A549 (cell line): Measurements from ENCODE around the gene SLC26A8. TPM values are rescaled to one million over a fixed set of nuclear protein-coding genes. Genes with fewer than 3 reads are reported as not detected.

Source experiments
- ATAC-seq, 2 experiments: fragments of 200-7000 bp in 1 of 2; fragments of >200 bp in 1 of 2; cut with Nextera tagmentation in 1 of 2; cut with Tn5 transposase in 1 of 2; 3 replicates each; pipeline versions ENCODE4 v1.8.0 to v1.9.1; 2018 to 2020; ENCODE audit warnings: mild to moderate bottlenecking in 1 of 2, moderate library complexity in 1 of 2
- CTCF ChIA-PET: fragments of 300-600 bp; sonication (Branson Sonifier 250); formaldehyde crosslinking; extraction: SDS; loops from one replicate; lab custom pipeline; 2021; ENCODE audit warnings: antibody characterized with exemption, inconsistent platforms; lab: Yijun Ruan, JAX
- POLR2A ChIA-PET: fragments of 350-600 bp; formaldehyde crosslinking; extraction: SDS; loops from one replicate; lab custom pipeline; 2021; ENCODE audit warnings: antibody characterized with exemption, inconsistent platforms; lab: Yijun Ruan, JAX
- DNase-seq, 2 experiments: peaks; one replicate each; pipeline versions ENCODE4 v3.0.0 to v3.0.0-alpha.2; 2011 to 2016; ENCODE audit warnings: low read depth in 1 of 2, low spot score in 1 of 2
- FAIRE-seq: peaks from 2 replicates; lab custom pipeline; 2011; peaks lifted over from hg19 to GRCh38; lab: Jason Lieb, UNC
- H3K27ac ChIP-seq, 2 experiments: fragments of >200 bp; sonication (Bioruptor Twin); formaldehyde crosslinking; 3 replicates each; pipeline ENCODE4 v1.5.1; 2016 to 2017
- H3K4me1 ChIP-seq: fragments of >200 bp; sonication (Bioruptor Twin); formaldehyde crosslinking; 3 replicates; pipeline ENCODE4 v1.6.1; 2016
- H3K4me2 ChIP-seq: fragments of >200 bp; sonication (Bioruptor Twin); formaldehyde crosslinking; 3 replicates; pipeline ENCODE4 v1.6.1; 2016
- H3K4me3 ChIP-seq: fragments of >200 bp; sonication (Bioruptor Twin); formaldehyde crosslinking; 3 replicates; pipeline ENCODE4 v1.5.1; 2016
- H3K9me3 ChIP-seq: fragments of >200 bp; sonication (Bioruptor Twin); formaldehyde crosslinking; 3 replicates; pipeline ENCODE4 v1.6.1; 2016
- ATOH8 ChIP-seq: fragments of 250-450 bp; sonication (Bioruptor Pico); IDR thresholded peaks from 2 replicates; pipeline ENCODE4 v1.5.0; 2020; ENCODE audit warnings: low read depth, mild to moderate bottlenecking, moderate library complexity
- CBX2 ChIP-seq: fragments of 200-600 bp; sonication (generic); IDR thresholded peaks from 2 replicates; pipeline ENCODE4 v1.6.1; 2016; ENCODE audit warnings: low read depth, mild to moderate bottlenecking, borderline replicate concordance
- CHD2 ChIP-seq: fragments of 150-350 bp; IDR thresholded peaks from 2 replicates; pipeline ENCODE4 v1.6.1; 2014; ENCODE audit warnings: low read length; ENCODE audit not compliant: partially characterized antibody
- CHD4 ChIP-seq: fragments of 200-600 bp; sonication (generic); IDR thresholded peaks from 2 replicates; pipeline ENCODE4 v1.6.1; 2016; ENCODE audit warnings: antibody characterized with exemption, mild to moderate bottlenecking, borderline replicate concordance
- CTCF ChIP-seq: fragments of >200 bp; sonication (Bioruptor Twin); formaldehyde crosslinking; IDR thresholded peaks from 3 replicates; pipeline ENCODE4 v1.5.1; 2016
- HOXB13 ChIP-seq: fragments of 250-450 bp; sonication (Bioruptor Pico); IDR thresholded peaks from 2 replicates; pipeline ENCODE4 v1.5.0; 2020; ENCODE audit warnings: low read depth, mild to moderate bottlenecking, moderate library complexity
- HOXB5 ChIP-seq: fragments of 250-450 bp; sonication (Bioruptor Pico); IDR thresholded peaks from 2 replicates; pipeline ENCODE4 v1.5.0; 2020; ENCODE audit warnings: mild to moderate bottlenecking, moderate library complexity
- KDM1A ChIP-seq: fragments of 200-600 bp; sonication (generic); IDR thresholded peaks from 2 replicates; pipeline ENCODE4 v1.6.1; 2016; ENCODE audit warnings: low read depth, mild to moderate bottlenecking
- MAX ChIP-seq: IDR thresholded peaks from 2 replicates; pipeline ENCODE4 v1.6.1; 2012
- MAZ ChIP-seq: fragments of 150-350 bp; IDR thresholded peaks from 2 replicates; pipeline ENCODE4 v1.6.1; 2014; ENCODE audit warnings: antibody characterized with exemption, low read depth, low read length, borderline replicate concordance
- NPAS2 ChIP-seq: fragments of 250-450 bp; sonication (Bioruptor Pico); IDR thresholded peaks from 2 replicates; pipeline ENCODE4 v1.8.0; 2022; ENCODE audit warnings: mild to moderate bottlenecking, moderate library complexity, borderline replicate concordance
- PHF8 ChIP-seq: fragments of 200-600 bp; sonication (generic); IDR thresholded peaks from 2 replicates; pipeline ENCODE4 v1.6.1; 2016; ENCODE audit warnings: low read depth, mild to moderate bottlenecking, antibody characterized with exemption, moderate library complexity, borderline replicate concordance
- RARB ChIP-seq: fragments of 250-450 bp; sonication (Bioruptor Pico); IDR thresholded peaks from 2 replicates; pipeline ENCODE4 v1.8.0; 2021; ENCODE audit warnings: mild to moderate bottlenecking, moderate library complexity
- RCOR1 ChIP-seq: fragments of 150-350 bp; IDR thresholded peaks from 2 replicates; pipeline ENCODE4 v1.6.1; 2014; ENCODE audit warnings: antibody characterized with exemption, low read length, low read depth
- RNF2 ChIP-seq: fragments of 200-600 bp; sonication (generic); IDR thresholded peaks from 2 replicates; pipeline ENCODE4 v1.6.1; 2016; ENCODE audit warnings: low read depth, mild to moderate bottlenecking, antibody characterized with exemption, moderate library complexity, borderline replicate concordance
- SMC3 ChIP-seq: fragments of >200 bp; sonication (Bioruptor Twin); formaldehyde crosslinking; IDR thresholded peaks from 3 replicates; pipeline ENCODE4 v1.6.1; 2018; ENCODE audit warnings: inconsistent platforms
- SREBF2 ChIP-seq: fragments of 450-650 bp; IDR thresholded peaks from 2 replicates; pipeline ENCODE4 v1.6.1; 2014; ENCODE audit warnings: mild to moderate bottlenecking, moderate library complexity
- TFCP2L1 ChIP-seq: fragments of 250-450 bp; sonication (Bioruptor Pico); IDR thresholded peaks from 2 replicates; pipeline ENCODE4 v1.5.0; 2021; ENCODE audit warnings: mild to moderate bottlenecking
- TP53 ChIP-seq: fragments of 250-450 bp; sonication (Bioruptor Pico); IDR thresholded peaks from 2 replicates; pipeline ENCODE4 v1.5.0; 2021; ENCODE audit warnings: mild to moderate bottlenecking, moderate library complexity
- ZNF302 ChIP-seq: fragments of 250-450 bp; sonication (Bioruptor Pico); IDR thresholded peaks from 2 replicates; pipeline ENCODE4 v1.9.0; 2021; ENCODE audit warnings: inconsistent platforms, mild to moderate bottlenecking, moderate library complexity
- WGBS: methylation state at CpG from one replicate; pipeline ENCODE4 v1.1.6; 2017; ENCODE audit errors: missing lambda C conversion rate; 5-methylcytosine and 5-hydroxymethylcytosine counted together
- polyA plus RNA-seq, 4 experiments: library from polyadenylated mRNA; depleted of rRNA in 3 of 4; stranded (reverse); fragments of >200 nt; fragmentation: RNase III in 1 of 4; extraction: RNeasy Plus Mini Kit Qiagen cat#74134 plus additional on column Dnase treatment in 1 of 4; gene quantifications; 2 replicates in 3 of 4; 3 replicates in 1 of 4; pipeline ENCODE4 v1.2.3, GENCODE V29; 2011 to 2017

SLC26A8 gene
- polyA plus RNA-seq, 2 of the 4 experiments (the other 2 are of a cell fraction), result not detected

- ChIA-PET POLR2A (no interaction called here), CTCF (no interaction called here)
- no peak overlapping the region for H3K27ac ChIP-seq
- no peaks in the 10 kb centered on the region for H3K9me3 ChIP-seq
- H3K4me1 ChIP-seq, result no peaks in the 10 kb centered on the region
- no peak overlapping the region for H3K4me2 ChIP-seq
- TF ChIP-seq RNF2 (no peak), SREBF2 (no peak), NPAS2 (CRISPR knock-in tag) (no peak)
- WGBS, result 100% methylated on average over 4 of the region's 4 CpGs
- FAIRE-seq (no peak), DNase-seq (no peak), ATAC-seq (no peak)
- H3K4me3 ChIP-seq, result no peak overlapping the region
These were observed 127.0 kb downstream of the SLC26A8 start for GRCh38 chr6:35897486-35897885.

DNA sequence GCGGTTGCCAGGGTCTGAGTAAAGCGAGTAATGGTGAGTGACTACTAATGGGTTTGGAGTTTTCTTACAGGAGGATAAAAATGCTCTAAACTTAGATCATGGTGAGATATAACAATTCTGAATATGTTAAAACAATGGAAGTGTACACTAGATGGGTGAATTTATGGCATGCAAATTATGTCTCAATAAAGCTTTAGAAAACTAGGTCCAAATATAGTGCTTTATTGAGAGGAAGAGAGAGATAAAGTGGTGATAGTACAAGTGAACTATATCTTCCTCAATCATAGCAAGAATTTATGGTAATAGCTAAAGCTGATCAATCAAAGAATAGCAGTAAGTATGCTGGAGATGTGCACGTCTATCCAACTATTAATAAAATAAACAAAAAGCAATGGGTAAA, 127.4 kb downstream of the SLC26A8 start:
- no peak for FAIRE-seq

DNA sequence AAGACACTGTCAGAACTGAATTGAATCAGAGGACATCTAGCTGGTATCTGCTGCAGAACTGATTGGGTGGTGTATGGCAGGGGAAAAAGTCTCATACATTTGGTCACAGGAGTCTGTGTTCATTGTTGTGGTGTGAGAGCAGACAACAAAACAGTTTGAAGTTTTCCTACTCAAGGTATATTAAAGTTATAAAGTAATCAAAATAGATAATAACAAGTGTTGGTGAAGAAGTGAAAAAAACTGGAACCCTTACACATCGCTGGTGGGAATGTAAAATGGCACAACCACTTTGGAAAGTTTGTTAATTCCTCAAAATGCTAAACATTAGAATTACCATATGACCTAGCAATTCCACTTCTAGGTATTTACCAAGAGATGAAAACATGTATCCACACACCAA, 128.2 kb downstream of the SLC26A8 start:
- TF ChIP-seq KDM1A, result no peak
- no peak for TF ChIP-seq ZNF302 (CRISPR knock-in tag)
- no peak for TF ChIP-seq TFCP2L1 (CRISPR knock-in tag)
- TF ChIP-seq CBX2, result no peak
- TF ChIP-seq RARB (CRISPR knock-in tag), result no peak
- TF ChIP-seq RCOR1, result no peak
- TF ChIP-seq PHF8, result no peak
- TF ChIP-seq CHD2, result no peak
- TF ChIP-seq MAX, result no peak
- no peak for TF ChIP-seq ATOH8 (CRISPR knock-in tag)
- no peak for TF ChIP-seq MAZ
- no peak for TF ChIP-seq TP53 (CRISPR knock-in tag)
- CTCF ChIA-PET, result no interaction called here
- H3K27ac ChIP-seq, result no peak overlapping the region
- ATAC-seq, result no peak
- no peaks in the 10 kb centered on the region for H3K4me1 ChIP-seq
- no peaks in the 10 kb centered on the region for H3K9me3 ChIP-seq
- 100% methylated on average over 1 of the region's 1 CpG for WGBS
- H3K4me3 ChIP-seq, result no peak overlapping the region
- no peak for FAIRE-seq
- DNase-seq, result no peak
- POLR2A ChIA-PET, result no interaction called here
- H3K4me2 ChIP-seq, result no peak overlapping the region

More for the DNA sequence above, 127.4 kb downstream of the SLC26A8 start:
- Histone ChIP-seq H3K4me3 (no peak overlapping the region), H3K4me2 (no peak overlapping the region), H3K9me3 (no peaks in the 10 kb centered on the region), H3K27ac (no peak overlapping the region), H3K4me1 (no peaks in the 10 kb centered on the region)
- ChIA-PET CTCF (no interaction called here), POLR2A (no interaction called here)
- DNase-seq (no peak), ATAC-seq (no peak)
- WGBS, result 93% methylated on average over 3 of the region's 3 CpGs
- no peak for TF ChIP-seq CHD4
- no peak for TF ChIP-seq SMC3
- no peak for TF ChIP-seq CHD2
- no peak for TF ChIP-seq TP53 (CRISPR knock-in tag)
- TF ChIP-seq RNF2, result no peak
- no peak for TF ChIP-seq HOXB13 (CRISPR knock-in tag)
- TF ChIP-seq CTCF, result no peak
- no peak for TF ChIP-seq HOXB5 (CRISPR knock-in tag)
- no peak for TF ChIP-seq ATOH8 (CRISPR knock-in tag)
